ENCODE data around the gene METTL15.

Gene METTL15

GRCh38 chr11:28296426-28296825 is 188.2 kb downstream of the METTL15 start:
- no peak for DNase-seq (ENCODE audit: low read depth, low spot score)

- DNase-seq (ENCODE audit: low read depth, low spot score), result no peak
Measured at GRCh38 chr11:28298209-28298608, 190.0 kb downstream of the METTL15 start.

GRCh38 chr11:28303477-28304191 is 195.4 kb downstream of the METTL15 start:
- no peak for DNase-seq (ENCODE audit: low read depth, low spot score)

GRCh38 chr11:28315440-28315839 is 207.3 kb downstream of the METTL15 start:
- peak; percentile 36 for DNase-seq (ENCODE audit: low read depth, low spot score)

- no peak for DNase-seq (ENCODE audit: low read depth, low spot score)
Measured at GRCh38 chr11:28318871-28319270, 210.7 kb downstream of the METTL15 start.

- DNase-seq (ENCODE audit: low read depth, low spot score), result no peak
Measured at GRCh38 chr11:28323621-28324020, 215.4 kb downstream of the METTL15 start.

GRCh38 chr11:28332393-28332792 is 224.2 kb downstream of the METTL15 start:
- DNase-seq (ENCODE audit: low read depth, low spot score), result peak; percentile 3

GRCh38 chr11:28337701-28338100 is 229.5 kb downstream of the METTL15 start:
- no peak for DNase-seq (ENCODE audit: low read depth, low spot score)

- no peak for DNase-seq (ENCODE audit: low read depth, low spot score)
Measured at GRCh38 chr11:28338371-28338770, 230.2 kb downstream of the METTL15 start.

GRCh38 chr11:28339488-28339887 is 231.3 kb downstream of the METTL15 start:
- no peak for DNase-seq (ENCODE audit: low read depth, low spot score)

- DNase-seq (ENCODE audit: low read depth, low spot score), result no peak
Measured at GRCh38 chr11:28342716-28343115, 234.5 kb downstream of the METTL15 start.

- DNase-seq (ENCODE audit: low read depth, low spot score), result peak; percentile 8
Measured at GRCh38 chr11:28343304-28344233, 235.4 kb downstream of the METTL15 start.

GRCh38 chr11:28346209-28346608 is 238.0 kb downstream of the METTL15 start:
- no peak for DNase-seq (ENCODE audit: low read depth, low spot score)

- no peak for DNase-seq (ENCODE audit: low read depth, low spot score)
Measured at GRCh38 chr11:28346721-28347120, 238.5 kb downstream of the METTL15 start.

- no peak for DNase-seq (ENCODE audit: low read depth, low spot score)
Measured at GRCh38 chr11:28347371-28347770, 239.2 kb downstream of the METTL15 start.

GRCh38 chr11:28350216-28350615 is 242.0 kb downstream of the METTL15 start:
- no peak for DNase-seq (ENCODE audit: low read depth, low spot score)

GRCh38 chr11:28353991-28354390 is 245.8 kb downstream of the METTL15 start:
- no peak for DNase-seq (ENCODE audit: low read depth, low spot score)

GRCh38 chr11:28366549-28367346 is 258.6 kb downstream of the METTL15 start:
- DNase-seq (ENCODE audit: low read depth, low spot score), result peak; percentile 27

- peak; percentile 13 for DNase-seq (ENCODE audit: low read depth, low spot score)
Measured at GRCh38 chr11:28378095-28378494, 269.9 kb downstream of the METTL15 start.

Measured in ELF-1 (cell line).